ENCODE results near the gene AGRP.

The AGRP gene

GRCh38 chr16:67445441-67445912, 37.9 kb downstream of the AGRP start:
- DNase-seq (ENCODE audit: low spot score), result no peak

GRCh38 chr16:67445126-67445426, 38.3 kb downstream of the AGRP start:
- DNase-seq (ENCODE audit: low spot score), result no peak

GRCh38 chr16:67444259-67445125, 38.9 kb downstream of the AGRP start:
- peak; percentile 77 for DNase-seq (ENCODE audit: low spot score)

GRCh38 chr16:67443265-67443664, 40.1 kb downstream of the AGRP start:
- no peak for DNase-seq (ENCODE audit: low spot score)

GRCh38 chr16:67442581-67443255, 40.6 kb downstream of the AGRP start:
- DNase-seq (ENCODE audit: low spot score), result no peak

- DNase-seq (ENCODE audit: low spot score), result no peak
These were observed 41.4 kb downstream of the AGRP start for GRCh38 chr16:67441907-67442306.

- no peak for DNase-seq (ENCODE audit: low spot score)
These were observed 42.0 kb downstream of the AGRP start for GRCh38 chr16:67441271-67441753.

- DNase-seq (ENCODE audit: low spot score), result no peak
These were observed 44.4 kb downstream of the AGRP start for GRCh38 chr16:67438824-67439393.

- no peak for DNase-seq (ENCODE audit: low spot score)
These were observed 45.1 kb downstream of the AGRP start for GRCh38 chr16:67438098-67438791.

GRCh38 chr16:67437513-67437912, 45.8 kb downstream of the AGRP start:
- no peak for DNase-seq (ENCODE audit: low spot score)

- DNase-seq (ENCODE audit: low spot score), result no peak
These were observed 46.6 kb downstream of the AGRP start for GRCh38 chr16:67436640-67437193.

GRCh38 chr16:67435758-67436164, 47.6 kb downstream of the AGRP start:
- peak; percentile 29 for DNase-seq (ENCODE audit: low spot score)

GRCh38 chr16:67433131-67433719, 50.1 kb downstream of the AGRP start:
- DNase-seq (ENCODE audit: low spot score), result no peak

Measured in iPS-NIHi11 (cell line).